Keratinocyte (primary cell): ENCODE results near the gene NUMBL. TPM values are rescaled to one million over a fixed set of nuclear protein-coding genes. Genes with fewer than 3 reads are reported as not detected.

ENCODE experiments used
- DNase-seq: peaks from one replicate; pipeline ENCODE4 v3.0.0-alpha.2; 2011; ENCODE audit warnings: low read depth, missing footprints, low spot score
- FAIRE-seq: peaks from 2 replicates; lab custom pipeline; 2011; peaks lifted over from hg19 to GRCh38; lab: Jason Lieb, UNC
- H2AFZ ChIP-seq: 2 replicates; pipeline ENCODE4 v1.6.0; 2012; ENCODE audit warnings: low read length, control low read depth, inconsistent platforms; ENCODE audit not compliant: control insufficient read depth
- H3K27ac ChIP-seq: 2 replicates; pipeline ENCODE4 v1.5.1; 2011; ENCODE audit warnings: low read length; ENCODE audit not compliant: control insufficient read depth, insufficient read depth
- H3K27me3 ChIP-seq: 3 replicates; pipeline ENCODE4 v1.6.0; 2011; ENCODE audit warnings: low read length; ENCODE audit not compliant: control insufficient read depth, insufficient read depth; ENCODE audit errors: extremely low read depth
- H3K36me3 ChIP-seq, 2 experiments: 2 replicates in 1 of 2; 3 replicates in 1 of 2; pipeline ENCODE4 v1.5.1; 2011; ENCODE audit warnings: low read length in 2 of 2, mild to moderate bottlenecking in 1 of 2; ENCODE audit not compliant: control insufficient read depth in 2 of 2, insufficient read depth in 2 of 2; ENCODE audit errors: extremely low read depth in 1 of 2
- H3K4me1 ChIP-seq: 3 replicates; pipeline ENCODE4 v1.5.1; 2011; ENCODE audit warnings: low read length; ENCODE audit not compliant: control insufficient read depth, insufficient read depth; ENCODE audit errors: extremely low read depth
- H3K4me2 ChIP-seq: 3 replicates; pipeline ENCODE4 v1.6.0; 2011; ENCODE audit warnings: low read depth, low read length; ENCODE audit not compliant: control insufficient read depth, insufficient read depth; ENCODE audit errors: extremely low read depth
- H3K4me3 ChIP-seq, 3 experiments: fragments of 200-600 bp in 1 of 3; sonication (generic) in 1 of 3; 2 replicates in 2 of 3; 3 replicates in 1 of 3; pipeline ENCODE4 v1.5.1; 2011 to 2016; ENCODE audit warnings: low read length in 3 of 3, mild to moderate bottlenecking in 3 of 3, control low read depth in 2 of 3, inconsistent platforms in 1 of 3, low read depth in 1 of 3, mixed read lengths in 1 of 3, mixed run types in 1 of 3, moderate library complexity in 1 of 3; ENCODE audit not compliant: control insufficient read depth in 2 of 3, insufficient read depth in 2 of 3; ENCODE audit errors: extremely low read depth in 1 of 3
- H3K79me2 ChIP-seq: 2 replicates; pipeline ENCODE4 v1.6.0; 2012; ENCODE audit warnings: low read length; ENCODE audit not compliant: control insufficient read depth, insufficient read depth
- H3K9ac ChIP-seq: 3 replicates; pipeline ENCODE4 v1.6.0; 2011; ENCODE audit warnings: low read length; ENCODE audit not compliant: control insufficient read depth, insufficient read depth; ENCODE audit errors: extremely low read depth
- H3K9me1 ChIP-seq: 3 replicates; pipeline ENCODE4 v1.6.0; 2011; ENCODE audit warnings: low read length; ENCODE audit not compliant: control insufficient read depth, insufficient read depth; ENCODE audit errors: extremely low read depth
- H3K9me3 ChIP-seq: 2 replicates; pipeline ENCODE4 v1.5.1; 2012; ENCODE audit warnings: low read depth, low read length; ENCODE audit not compliant: control insufficient read depth
- H4K20me1 ChIP-seq: 3 replicates; pipeline ENCODE4 v1.6.0; 2011; ENCODE audit warnings: low read length; ENCODE audit not compliant: control insufficient read depth, insufficient read depth; ENCODE audit errors: extremely low read depth
- EZH2 ChIP-seq: IDR thresholded peaks from one replicate; pipeline ENCODE4 v1.6.1; 2012; ENCODE audit warnings: inconsistent platforms, mild to moderate bottlenecking, low read length, moderate library complexity
- dilution Hi-C: fragments of 300-500 bp; cut with MboI; formaldehyde crosslinking; loops from one replicate; pipeline ENCODE4 v1.7.0; 2020; ENCODE audit warnings: low sequenced_read_pairs; ENCODE audit not compliant: extremely low pct_ligation_motif_present
- polyA plus RNA-seq, 5 experiments: library from polyadenylated mRNA; depleted of rRNA in 3 of 5; stranded (reverse) in 3 of 5; stranded (forward) in 1 of 5; unstranded in 1 of 5; fragments of >200 nt; gene quantifications; 1 replicate in 1 of 5; 2 replicates in 3 of 5; 3 replicates in 1 of 5; pipeline versions ENCODE4 v1.2.1 to v1.2.3, GENCODE V29; 2011 to 2012; ENCODE audit warnings: missing spikeins in 2 of 5, low read depth in 1 of 5, low replicate concordance in 1 of 5
- small RNA-seq, 3 experiments: library from RNA; depleted of rRNA; stranded (forward); fragments of <200 nt; gene quantifications; one replicate each; pipeline ENCODE3, GENCODE V24; 2012; ENCODE audit warnings: low read depth in 3 of 3, low replicate concordance in 1 of 3; ENCODE audit not compliant: insufficient read length in 3 of 3
- TF ChIP-seq, protein P1 (sequence below), 3 experiments: IDR thresholded peaks in 1 of 3; conservative IDR thresholded peaks in 1 of 3; optimal IDR thresholded peaks in 1 of 3; 2 replicates in 2 of 3; 3 replicates in 1 of 3; pipeline versions ENCODE3 to v1.5.1; 2011; ENCODE audit warnings: low read length in 3 of 3, mild to moderate bottlenecking in 3 of 3, moderate library complexity in 2 of 3, control low read depth in 1 of 3, inconsistent platforms in 1 of 3; ENCODE audit not compliant: insufficient read depth in 2 of 3; ENCODE audit errors: extremely low read depth in 1 of 3

Gene NUMBL
- polyA plus RNA-seq, 1 donor (not counting 4 experiments of a cell fraction or from before 2014, with no cell fraction given) = 5.7 TPM

DNA sequence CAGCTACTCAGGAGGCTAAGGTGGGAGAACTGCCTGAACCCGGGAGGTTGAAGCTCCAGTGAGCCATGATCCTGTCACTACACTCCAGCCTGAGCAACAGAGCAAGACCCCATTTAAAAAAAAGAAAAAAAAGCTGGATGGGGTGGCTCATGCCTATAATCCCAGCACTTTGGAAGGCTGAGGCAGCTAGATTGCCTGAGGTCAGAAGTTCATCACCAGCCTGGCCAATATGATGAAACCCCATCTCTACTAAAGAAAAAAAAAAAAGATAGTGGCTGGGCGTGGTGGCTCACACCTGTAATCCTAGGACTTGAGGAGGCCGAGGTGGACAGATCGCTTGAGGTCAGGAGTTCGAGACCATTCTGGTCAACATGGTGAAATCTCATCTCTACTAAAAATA is 74.3 kb downstream of the NUMBL start:
- H3K9me3 ChIP-seq = no peaks in the 10 kb centered on the region
- H3K27me3 ChIP-seq = no peaks in the 10 kb centered on the region
- peaks cover 23% of the 10 kb centered on the region for H3K4me1 ChIP-seq
- dilution Hi-C loops = no loop called here
- H3K79me2 ChIP-seq = peaks cover 17% of the 10 kb centered on the region
- H3K36me3 ChIP-seq = peaks cover 15 to 22% of the 10 kb centered on the region in 2 experiments
- no peak for TF ChIP-seq EZH2
- TF ChIP-seq, protein P1, sequence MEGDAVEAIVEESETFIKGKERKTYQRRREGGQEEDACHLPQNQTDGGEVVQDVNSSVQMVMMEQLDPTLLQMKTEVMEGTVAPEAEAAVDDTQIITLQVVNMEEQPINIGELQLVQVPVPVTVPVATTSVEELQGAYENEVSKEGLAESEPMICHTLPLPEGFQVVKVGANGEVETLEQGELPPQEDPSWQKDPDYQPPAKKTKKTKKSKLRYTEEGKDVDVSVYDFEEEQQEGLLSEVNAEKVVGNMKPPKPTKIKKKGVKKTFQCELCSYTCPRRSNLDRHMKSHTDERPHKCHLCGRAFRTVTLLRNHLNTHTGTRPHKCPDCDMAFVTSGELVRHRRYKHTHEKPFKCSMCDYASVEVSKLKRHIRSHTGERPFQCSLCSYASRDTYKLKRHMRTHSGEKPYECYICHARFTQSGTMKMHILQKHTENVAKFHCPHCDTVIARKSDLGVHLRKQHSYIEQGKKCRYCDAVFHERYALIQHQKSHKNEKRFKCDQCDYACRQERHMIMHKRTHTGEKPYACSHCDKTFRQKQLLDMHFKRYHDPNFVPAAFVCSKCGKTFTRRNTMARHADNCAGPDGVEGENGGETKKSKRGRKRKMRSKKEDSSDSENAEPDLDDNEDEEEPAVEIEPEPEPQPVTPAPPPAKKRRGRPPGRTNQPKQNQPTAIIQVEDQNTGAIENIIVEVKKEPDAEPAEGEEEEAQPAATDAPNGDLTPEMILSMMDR (optimal IDR thresholded peaks at IDR 0.05 in 1 of 3, IDR thresholded peaks at IDR 0.05 in 1 of 3, conservative IDR thresholded peaks at IDR 0.05 in 1 of 3; ENCODE audit: extremely low read depth in 1 of 3, insufficient read depth in 2 of 3, low read length in 3 of 3) = no peak
- no peak for DNase-seq
- H3K9me1 ChIP-seq = no peaks in the 10 kb centered on the region
- H3K27ac ChIP-seq = peak overlapping the region; percentile 63
- peak overlapping the region; percentile 16 for H3K4me2 ChIP-seq
- H3K4me3 ChIP-seq = no peak overlapping the region
- no peaks in the 10 kb centered on the region for H4K20me1 ChIP-seq
- no peak for FAIRE-seq
- H2AFZ ChIP-seq = no peak overlapping the region
- H3K9ac ChIP-seq = no peak overlapping the region

Small RNA genes within 50 kb of the gene (small RNA-seq; reads per million reads assigned to genes)
- 0 reads per million in 3 experiments for gene RNU6-195P

Other genes starting within 250 kb of the NUMBL start
- 11.8 to 16.1 TPM (median 13.2 TPM) in 3 replicates for gene SERTAD3, start 246.3 kb downstream of the NUMBL start, polyA plus RNA-seq
- 48.6 to 129 TPM (median 52.5 TPM) in 3 replicates for gene BLVRB, start 224.9 kb downstream of the NUMBL start, polyA plus RNA-seq
- gene SPTBN4, start 223.7 kb downstream of the NUMBL start, polyA plus RNA-seq = 0.06 to 0.28 TPM (median 0.17 TPM) in 3 replicates
- gene SHKBP1, start 113.8 kb downstream of the NUMBL start, polyA plus RNA-seq = 20.2 to 41.3 TPM (median 27.2 TPM) in 3 replicates
- gene LTBP4, start 89.3 kb downstream of the NUMBL start, polyA plus RNA-seq = 25.9 to 48.0 TPM (median 29.6 TPM) in 3 replicates
- gene COQ8B, start 26.2 kb upstream of the NUMBL start, polyA plus RNA-seq = 11.0 to 13.8 TPM (median 13.8 TPM) in 3 replicates
- 17.0 to 32.6 TPM (median 17.2 TPM) in 3 replicates for gene ITPKC, start 26.5 kb upstream of the NUMBL start, polyA plus RNA-seq
- 1.4 to 2.8 TPM (median 1.4 TPM) in 3 replicates for gene ACTMAP, start 59.8 kb upstream of the NUMBL start, polyA plus RNA-seq
- gene SNRPA, start 60.6 kb upstream of the NUMBL start, polyA plus RNA-seq = 54.5 to 129 TPM (median 93.4 TPM) in 3 replicates
- 3.4 to 7.4 TPM (median 5.5 TPM) in 3 replicates for gene MIA, start 84.9 kb upstream of the NUMBL start, polyA plus RNA-seq
- 13.2 to 17.1 TPM (median 15.0 TPM) in 3 replicates for gene RAB4B, start 87.6 kb upstream of the NUMBL start, polyA plus RNA-seq
- 31.6 to 57.0 TPM (median 41.0 TPM) in 3 replicates for gene EGLN2, start 108.5 kb upstream of the NUMBL start, polyA plus RNA-seq
- gene CYP2A6, start 159.8 kb upstream of the NUMBL start, polyA plus RNA-seq = not detected in 3 replicates
- gene CYP2A7, start 191.6 kb upstream of the NUMBL start, polyA plus RNA-seq = not detected in 3 replicates